Islet precursor cell (in vitro differentiated cells): ENCODE data around the gene EYA3.

Source experiments
- DNase-seq: peaks from one replicate; pipeline ENCODE4 v3.0.0-alpha.2; 2018

Gene EYA3

GRCh38 chr1:28070725-28071593, 17.5 kb downstream of the EYA3 start:
- DNase-seq, result no peak

GRCh38 chr1:28067523-28068090, 20.8 kb downstream of the EYA3 start:
- DNase-seq, result no peak

- DNase-seq, result no peak
These were observed 21.8 kb downstream of the EYA3 start for GRCh38 chr1:28066393-28067154.

- DNase-seq, result no peak
These were observed 24.3 kb downstream of the EYA3 start for GRCh38 chr1:28064064-28064463.

- no peak for DNase-seq
These were observed 25.6 kb downstream of the EYA3 start for GRCh38 chr1:28062806-28063205.

- no peak for DNase-seq
These were observed 29.2 kb downstream of the EYA3 start for GRCh38 chr1:28058971-28059878.

- no peak for DNase-seq
These were observed 30.2 kb downstream of the EYA3 start for GRCh38 chr1:28058168-28058567.

- DNase-seq, result no peak
These were observed 32.1 kb downstream of the EYA3 start for GRCh38 chr1:28056129-28056925.

- DNase-seq, result no peak
These were observed 37.6 kb downstream of the EYA3 start for GRCh38 chr1:28050776-28051175.

- DNase-seq, result no peak
These were observed 41.7 kb downstream of the EYA3 start for GRCh38 chr1:28046716-28047115.

GRCh38 chr1:28045777-28046176, 42.6 kb downstream of the EYA3 start:
- DNase-seq, result no peak

- DNase-seq, result no peak
These were observed 44.0 kb downstream of the EYA3 start for GRCh38 chr1:28044399-28044798.

- no peak for DNase-seq
These were observed 49.1 kb downstream of the EYA3 start for GRCh38 chr1:28039341-28039740.

GRCh38 chr1:28037946-28038345, 50.5 kb downstream of the EYA3 start:
- DNase-seq, result peak; percentile 60

- DNase-seq, result no peak
These were observed 51.2 kb downstream of the EYA3 start for GRCh38 chr1:28037206-28037605.

GRCh38 chr1:28036431-28036830, 52.0 kb downstream of the EYA3 start:
- DNase-seq, result no peak

GRCh38 chr1:28035420-28035819, 53.0 kb downstream of the EYA3 start:
- DNase-seq, result no peak

GRCh38 chr1:28032281-28032680, 56.1 kb downstream of the EYA3 start:
- DNase-seq, result no peak

GRCh38 chr1:28031173-28031572, 57.2 kb downstream of the EYA3 start:
- no peak for DNase-seq

- no peak for DNase-seq
These were observed 59.3 kb downstream of the EYA3 start for GRCh38 chr1:28028873-28029654.

- no peak for DNase-seq
These were observed 60.8 kb downstream of the EYA3 start for GRCh38 chr1:28027660-28028059.
